Amniotic stem cell (primary cell): ENCODE data around the gene RACGAP1.

Experiments used
- DNase-seq: peaks from one replicate; lab custom pipeline; 2025; lab: John Stamatoyannopoulos, UW

Gene RACGAP1

DNA sequence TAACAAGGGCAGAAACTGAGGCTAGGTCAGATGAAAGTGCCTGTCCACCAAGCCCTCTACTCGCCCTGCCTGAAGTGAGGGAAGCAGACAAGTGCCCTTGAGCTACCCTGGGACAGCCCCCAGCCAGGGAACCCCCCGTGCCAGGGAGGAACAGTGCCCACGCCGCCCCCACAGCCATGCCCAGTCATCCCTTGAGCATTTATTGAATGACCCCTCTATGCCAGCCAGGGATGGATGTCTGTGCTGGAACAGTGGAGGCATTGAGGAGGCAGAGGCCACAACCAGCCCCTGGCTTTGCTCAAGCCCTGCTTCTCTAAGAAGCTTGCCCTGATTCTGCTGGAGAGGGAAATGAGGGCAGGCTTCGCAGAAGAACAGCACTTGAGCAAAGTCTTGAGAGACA is 56.3 kb downstream of the RACGAP1 start:
- DNase-seq, result no peak

GRCh38 chr12:49968471-49968870 is 56.8 kb downstream of the RACGAP1 start:
- DNase-seq, result no peak

- DNase-seq, result no peak
Observed at GRCh38 chr12:49967777-49968250, 57.5 kb downstream of the RACGAP1 start.

GRCh38 chr12:49967042-49967776 is 58.1 kb downstream of the RACGAP1 start:
- peak; percentile 51 for DNase-seq

DNA sequence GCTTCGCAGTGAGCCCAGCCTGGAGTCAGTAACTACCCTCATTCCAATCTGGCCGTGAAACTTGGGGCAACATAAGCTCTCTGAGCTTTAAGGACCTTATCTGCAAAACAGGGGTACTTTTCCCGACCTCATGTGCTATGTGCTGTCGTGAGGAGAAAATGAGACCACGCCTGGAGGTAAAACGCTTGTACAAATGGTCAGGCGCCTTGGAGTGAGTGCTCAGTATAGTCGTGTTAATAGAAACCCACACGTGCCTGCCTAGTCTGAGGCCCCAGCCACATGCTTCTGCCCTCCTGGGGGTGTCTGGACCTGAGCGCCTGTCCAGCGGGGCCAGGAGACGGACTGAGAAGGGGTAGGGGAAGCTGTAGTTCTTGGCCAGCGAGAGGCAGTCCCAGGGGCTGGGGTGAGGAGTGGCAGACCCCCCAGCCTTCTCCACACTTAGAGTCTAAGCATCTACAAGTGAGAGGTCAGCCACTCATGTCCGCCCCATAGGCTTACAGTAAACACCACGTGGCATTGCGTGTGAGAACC is 58.7 kb downstream of the RACGAP1 start:
- no peak for DNase-seq

- no peak for DNase-seq
Observed at GRCh38 chr12:49965836-49966235, 59.5 kb downstream of the RACGAP1 start.

DNA sequence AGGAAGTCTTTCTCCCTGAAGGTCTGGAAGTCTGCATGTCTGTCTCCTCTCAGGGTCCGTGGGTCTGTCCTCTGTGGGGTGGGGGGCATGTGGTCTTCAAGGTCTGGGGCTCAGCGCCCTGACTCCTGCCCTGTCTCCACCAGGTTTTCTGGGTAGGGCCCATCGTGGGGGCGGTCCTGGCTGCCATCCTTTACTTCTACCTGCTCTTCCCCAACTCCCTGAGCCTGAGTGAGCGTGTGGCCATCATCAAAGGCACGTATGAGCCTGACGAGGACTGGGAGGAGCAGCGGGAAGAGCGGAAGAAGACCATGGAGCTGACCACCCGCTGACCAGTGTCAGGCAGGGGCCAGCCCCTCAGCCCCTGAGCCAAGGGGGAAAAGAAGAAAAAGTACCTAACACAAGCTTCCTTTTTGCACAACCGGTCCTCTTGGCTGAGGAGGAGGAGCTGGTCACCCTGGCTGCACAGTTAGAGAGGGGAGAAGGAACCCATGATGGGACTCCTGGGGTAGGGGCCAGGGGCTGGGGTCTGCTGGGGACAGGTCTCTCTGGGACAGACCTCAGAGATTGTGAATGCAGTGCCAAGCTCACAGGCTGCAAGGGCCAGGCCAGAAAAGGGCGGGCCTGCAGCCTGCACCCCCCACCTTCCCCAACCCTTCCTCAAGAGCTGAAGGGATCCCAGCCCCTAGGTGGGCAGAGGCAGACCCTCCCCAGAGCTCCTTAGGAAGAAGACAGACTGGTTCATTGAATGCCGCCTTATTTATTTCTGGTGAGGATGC is 60.3 kb downstream of the RACGAP1 start:
- DNase-seq, result no peak

DNA sequence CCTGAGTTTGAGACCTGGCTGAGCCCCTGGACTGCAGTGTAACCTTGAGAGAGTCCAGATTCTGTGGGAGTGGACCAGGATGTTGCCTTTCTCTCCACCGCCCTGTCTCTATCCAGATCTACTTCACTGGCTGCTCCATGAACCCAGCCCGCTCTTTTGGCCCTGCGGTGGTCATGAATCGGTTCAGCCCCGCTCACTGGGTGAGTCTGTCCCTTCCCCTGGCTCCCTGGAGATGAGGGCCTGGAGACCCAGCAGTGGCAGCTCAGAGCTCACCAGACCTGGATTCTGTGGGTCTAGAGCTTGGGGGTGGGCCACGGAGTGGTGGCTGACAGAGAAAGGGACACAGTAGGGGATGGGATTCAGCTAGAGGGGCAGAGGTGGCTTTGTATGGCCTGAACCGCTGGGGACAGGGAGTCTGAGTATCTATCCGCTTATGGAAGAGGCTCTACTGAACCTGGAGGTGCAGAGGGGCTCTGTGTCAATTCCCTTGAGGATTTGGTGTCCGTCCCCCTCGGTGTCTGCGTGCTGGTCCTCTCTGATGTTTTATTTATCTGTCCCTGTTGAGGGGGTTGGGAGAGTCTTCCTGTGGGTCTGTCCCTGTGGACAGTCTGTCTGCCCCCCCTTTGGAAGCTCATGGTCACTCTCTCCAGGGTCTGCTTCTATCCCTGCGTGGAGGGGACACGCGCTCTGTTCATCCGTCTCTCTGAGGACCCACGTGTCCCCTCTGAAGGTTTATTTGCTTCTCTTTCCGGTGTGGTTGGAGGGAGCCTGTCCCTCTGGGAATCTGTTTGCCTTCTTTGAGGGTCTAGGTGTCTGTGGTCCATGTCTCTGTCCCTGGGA is 61.1 kb downstream of the RACGAP1 start:
- DNase-seq, result no peak

GRCh38 chr12:49962861-49963765 is 62.2 kb downstream of the RACGAP1 start:
- DNase-seq, result peak; percentile 9

GRCh38 chr12:49961993-49962764 is 63.1 kb downstream of the RACGAP1 start:
- DNase-seq, result no peak

DNA sequence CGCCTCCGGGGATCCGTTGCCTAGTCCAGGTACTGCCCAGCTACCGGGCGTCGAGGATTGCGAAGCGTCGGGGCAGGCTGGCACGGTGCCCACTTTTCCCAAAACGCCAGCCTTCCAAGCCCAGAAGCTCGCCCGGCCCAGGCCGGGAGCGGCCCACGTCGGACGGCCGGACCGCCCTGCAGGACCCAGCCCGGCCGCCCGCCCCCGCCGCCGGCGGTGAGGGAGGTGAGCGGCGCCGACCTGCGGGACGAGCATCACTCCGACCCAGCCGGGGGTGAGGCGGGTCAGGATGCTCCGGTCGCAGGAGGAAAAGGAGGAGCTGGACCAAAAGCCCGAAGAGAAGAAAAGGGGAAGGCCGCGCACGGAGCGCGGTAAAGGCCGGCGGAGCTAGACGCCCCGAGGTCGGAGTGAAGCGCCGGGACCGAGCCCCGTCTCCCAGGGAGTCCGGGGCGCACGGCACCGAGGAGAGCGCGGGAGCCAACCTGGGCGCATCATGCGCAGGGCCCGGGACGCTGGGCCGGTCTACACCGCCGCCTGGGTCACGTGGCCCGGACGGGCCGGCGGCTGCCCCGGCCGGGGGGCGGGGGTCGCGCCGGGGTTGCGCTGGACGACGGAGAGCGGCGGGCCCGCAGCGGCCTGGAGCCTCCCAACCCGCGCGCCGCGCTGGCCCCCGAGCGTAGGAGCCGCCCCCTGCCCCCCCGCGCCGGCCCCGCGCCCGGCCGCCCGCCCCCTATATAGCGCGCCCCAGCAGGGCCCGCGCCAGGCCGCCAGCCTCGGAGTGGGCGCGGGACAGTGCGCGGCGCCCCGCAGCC is 64.0 kb downstream of the RACGAP1 start, which contains the start of gene AQP5:
Gene AQP5, plus strand, starts transcription at position 762 of the 812 bp plus-strand sequence. CDS start 146 bp downstream, outside the sequence.
- no peak for DNase-seq

GRCh38 chr12:49960474-49961110 is 64.7 kb downstream of the RACGAP1 start:
- no peak for DNase-seq

- DNase-seq, result no peak
Observed at GRCh38 chr12:49959685-49960473, 65.4 kb downstream of the RACGAP1 start.

GRCh38 chr12:49957570-49957967 is 67.7 kb downstream of the RACGAP1 start:
- no peak for DNase-seq

- DNase-seq, result no peak
Observed at GRCh38 chr12:49956663-49957569, 68.4 kb downstream of the RACGAP1 start.

DNA sequence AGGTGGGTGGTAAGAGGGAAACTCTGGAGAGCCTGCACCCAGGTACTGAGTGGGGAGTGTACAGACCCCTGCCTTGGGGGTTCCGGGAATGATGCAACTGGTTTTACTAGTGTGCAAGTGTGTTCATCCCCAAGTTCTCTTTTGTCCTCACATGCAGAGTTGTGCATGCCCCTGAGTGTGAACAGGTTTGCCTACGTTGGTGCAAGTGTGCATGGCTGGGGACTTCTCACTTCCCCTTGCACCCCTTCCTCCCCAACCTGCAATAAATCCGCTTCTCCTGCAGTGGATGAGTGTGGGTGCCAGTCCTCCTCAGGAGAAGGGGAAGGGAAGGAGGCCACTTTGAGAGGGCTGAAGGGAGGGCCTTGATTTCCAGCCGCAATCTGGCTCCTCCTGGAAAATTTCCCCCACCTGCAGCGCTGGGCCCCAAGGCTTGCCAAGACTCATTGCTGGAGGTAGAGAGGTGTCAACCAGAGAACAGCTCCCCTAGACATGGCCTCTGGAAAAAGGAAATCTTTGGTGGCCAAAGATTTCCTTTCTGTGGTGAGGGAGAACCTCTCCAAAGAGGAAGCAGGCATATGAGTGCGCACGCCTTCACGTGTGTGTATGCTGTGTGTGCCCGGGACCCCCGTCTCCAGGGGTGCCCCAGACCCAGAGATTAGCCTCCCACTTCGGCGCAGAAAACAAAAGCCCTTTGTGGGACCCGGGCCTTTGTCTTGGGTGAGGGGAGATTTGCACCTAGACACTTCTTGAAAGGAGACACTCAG is 69.2 kb downstream of the RACGAP1 start:
- no peak for DNase-seq
